ENCODE data around the gene ASTN2.

Gene ASTN2

GRCh38 chr9:116525611-116526010, 889.2 kb downstream of the ASTN2 start:
- H3K4me3 ChIP-seq (replicated peaks; ENCODE audit: low read depth, low read length) = no peak overlapping the region
- no peak for TF ChIP-seq CTCF (IDR thresholded peaks at IDR 0.05; ENCODE audit: low read depth, low read length, missing control alignments)
- no peak for DNase-seq (ENCODE audit: extremely low read depth, low read depth)

- TF ChIP-seq CTCF (IDR thresholded peaks at IDR 0.05; ENCODE audit: low read depth, low read length, missing control alignments) = no peak
- no peak for DNase-seq (ENCODE audit: extremely low read depth, low read depth)
- H3K4me3 ChIP-seq (replicated peaks; ENCODE audit: low read depth, low read length) = no peak overlapping the region
Measured at GRCh38 chr9:116524778-116525470, 889.9 kb downstream of the ASTN2 start.

- TF ChIP-seq CTCF (IDR thresholded peaks at IDR 0.05; ENCODE audit: low read depth, low read length, missing control alignments) = no peak
- DNase-seq (ENCODE audit: extremely low read depth, low read depth) = no peak
- no peak overlapping the region for H3K4me3 ChIP-seq (replicated peaks; ENCODE audit: low read depth, low read length)
Measured at GRCh38 chr9:116520218-116520617, 894.6 kb downstream of the ASTN2 start.

- no peak overlapping the region for H3K4me3 ChIP-seq (replicated peaks; ENCODE audit: low read depth, low read length)
- TF ChIP-seq CTCF (IDR thresholded peaks at IDR 0.05; ENCODE audit: low read depth, low read length, missing control alignments) = no peak
- DNase-seq (ENCODE audit: extremely low read depth, low read depth) = no peak
Measured at GRCh38 chr9:116516456-116516855, 898.4 kb downstream of the ASTN2 start.

GRCh38 chr9:116515541-116515940, 899.3 kb downstream of the ASTN2 start:
- TF ChIP-seq CTCF (IDR thresholded peaks at IDR 0.05; ENCODE audit: low read depth, low read length, missing control alignments) = no peak
- no peak for DNase-seq (ENCODE audit: extremely low read depth, low read depth)
- H3K4me3 ChIP-seq (replicated peaks; ENCODE audit: low read depth, low read length) = no peak overlapping the region

GRCh38 chr9:116506685-116507084, 908.2 kb downstream of the ASTN2 start:
- no peak for DNase-seq (ENCODE audit: extremely low read depth, low read depth)
- no peak overlapping the region for H3K4me3 ChIP-seq (replicated peaks; ENCODE audit: low read depth, low read length)
- no peak for TF ChIP-seq CTCF (IDR thresholded peaks at IDR 0.05; ENCODE audit: low read depth, low read length, missing control alignments)

Measured in HFF-Myc (cell line).